PC-9 (cell line): ENCODE measurements around the gene GPSM1. TPM values are rescaled to one million over a fixed set of nuclear protein-coding genes. Genes with fewer than 3 reads are reported as not detected.

ENCODE experiments used
- BruUV-seq: library from RNA; stranded (reverse); fragments of 400-500 nt; replicated peaks from 2 replicates; lab custom pipeline; 2021; lab: Mats Ljungman, UMichigan
- CTCF ChIA-PET: fragments of 300-600 bp; sonication (Branson Sonifier 250); formaldehyde crosslinking; loops from one replicate; lab custom pipeline; 2022; ENCODE audit warnings: antibody characterized with exemption; lab: Charles Lee
- POLR2A ChIA-PET: fragments of 300-600 bp; sonication (Branson Sonifier 250); formaldehyde crosslinking; loops from one replicate; lab custom pipeline; 2022; ENCODE audit warnings: antibody characterized with exemption; ENCODE audit not compliant: unreplicated experiment; lab: Charles Lee
- DNase-seq, 2 experiments: peaks; one replicate each; pipeline versions ENCODE4 v3.0.0 to v3.0.0-alpha.2; 2015 to 2022; ENCODE audit warnings: mixed read lengths in 1 of 2
- H2AFZ ChIP-seq: fragments of 200-600 bp; sonication (generic); 2 replicates; pipeline ENCODE4 v1.8.1; 2017; ENCODE audit warnings: antibody characterized with exemption
- H3F3A ChIP-seq: fragments of 200-600 bp; sonication (generic); 2 replicates; pipeline ENCODE4 v1.8.1; 2017; ENCODE audit warnings: antibody characterized with exemption, mild to moderate bottlenecking, low read depth; ENCODE audit not compliant: insufficient read depth
- H3K27ac ChIP-seq: fragments of 200-600 bp; sonication (generic); 2 replicates; pipeline ENCODE4 v1.6.1; 2016; ENCODE audit warnings: mixed run types
- H3K27me3 ChIP-seq: fragments of 200-600 bp; sonication (generic); 2 replicates; pipeline ENCODE4 v1.6.1; 2016; ENCODE audit warnings: low read depth, mixed run types; ENCODE audit not compliant: insufficient read depth
- H3K36me3 ChIP-seq: fragments of 200-600 bp; sonication (generic); 2 replicates; pipeline ENCODE4 v1.6.1; 2016; ENCODE audit warnings: low read depth, mixed run types
- H3K4me1 ChIP-seq: fragments of 200-600 bp; sonication (generic); replicated peaks from 2 replicates; pipeline ENCODE4 v1.6.1; 2016; ENCODE audit warnings: mixed run types; ENCODE audit not compliant: insufficient read depth
- H3K4me2 ChIP-seq: fragments of 200-600 bp; sonication (generic); 2 replicates; pipeline ENCODE4 v1.6.1; 2017; ENCODE audit warnings: mixed run types
- H3K4me3 ChIP-seq: fragments of 200-600 bp; sonication (generic); 2 replicates; pipeline ENCODE4 v1.6.1; 2016; ENCODE audit warnings: mixed run types
- H3K79me2 ChIP-seq: fragments of 200-600 bp; sonication (generic); 2 replicates; pipeline ENCODE4 v1.6.1; 2017; ENCODE audit warnings: low read depth, mixed run types
- H3K9me2 ChIP-seq: fragments of 200-600 bp; sonication (generic); 2 replicates; pipeline ENCODE4 v1.8.1; 2017; ENCODE audit warnings: mild to moderate bottlenecking; ENCODE audit not compliant: insufficient read depth
- H3K9me3 ChIP-seq: fragments of 200-600 bp; sonication (generic); 2 replicates; pipeline ENCODE4 v1.8.1; 2016; ENCODE audit warnings: low read depth; ENCODE audit not compliant: insufficient read depth
- H4K20me1 ChIP-seq: fragments of 200-600 bp; sonication (generic); 2 replicates; pipeline ENCODE4 v1.8.1; 2017; ENCODE audit not compliant: insufficient read depth
- EZH2 ChIP-seq: fragments of 200-600 bp; sonication (generic); IDR thresholded peaks from 2 replicates; pipeline ENCODE4 v1.8.0; 2017; ENCODE audit warnings: antibody characterized with exemption, low read depth
- intact Hi-C: fragments of 100-400 bp; cut with micrococcal nuclease; formaldehyde crosslinking; loops from one replicate; pipeline ENCODE4 v1.10.0; 2022; ENCODE audit not compliant: unreplicated experiment
- total RNA-seq: library from RNA; stranded (reverse); gene quantifications from 2 replicates; pipeline ENCODE4 v1.2.3, GENCODE V29; 2021
- TF ChIP-seq, protein P1 (sequence below): fragments of 200-600 bp; sonication (generic); conservative IDR thresholded peaks from 2 replicates; pipeline ENCODE4 v1.6.1; 2017; ENCODE audit warnings: mixed run types, antibody characterized with exemption, mild to moderate bottlenecking, moderate library complexity

GPSM1 gene
- total RNA-seq, 1 experiment from 2014 or later = 5.5 TPM

DNA sequence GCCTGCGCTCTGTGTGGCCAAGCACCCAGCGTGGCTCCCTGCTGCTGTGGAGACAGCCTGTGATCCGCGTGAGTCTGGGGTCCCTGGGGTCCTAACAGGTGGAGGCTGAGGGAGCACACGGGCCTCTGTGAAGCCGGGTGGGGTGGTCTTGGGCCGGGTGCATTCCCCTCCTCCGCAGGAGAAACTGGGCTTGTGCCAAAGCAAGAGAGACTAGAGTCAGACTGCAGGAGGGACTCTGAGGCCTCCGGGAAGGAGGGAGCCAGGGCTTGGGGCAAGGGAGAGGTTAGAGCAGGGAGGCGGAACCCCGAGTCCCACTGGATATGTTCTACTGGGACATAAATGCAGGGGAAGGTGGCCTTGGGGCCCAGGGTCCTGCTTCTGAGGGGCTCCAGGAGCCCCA is 25.7 kb downstream of the GPSM1 start:
- no peaks in the 10 kb centered on the region for H4K20me1 ChIP-seq
- ChIA-PET CTCF (no interaction called here), POLR2A (no interaction called here)
- no TSS peak for BruUV-seq
- no peaks in the 10 kb centered on the region for H3K36me3 ChIP-seq
- no peak overlapping the region for H3K4me2 ChIP-seq
- H3K4me1 ChIP-seq = no peaks in the 10 kb centered on the region; the same call in 1 of the 2 replicates
- no peaks in the 10 kb centered on the region for H3K27me3 ChIP-seq
- H2AFZ ChIP-seq = no peak overlapping the region
- H3F3A ChIP-seq = peaks cover 12% of the 10 kb centered on the region; the same call in 1 of the 2 replicates
- H3K27ac ChIP-seq = no peak overlapping the region
- no peaks in the 10 kb centered on the region for H3K9me2 ChIP-seq
- DNase-seq = no peak
- H3K4me3 ChIP-seq = no peak overlapping the region
- H3K9me3 ChIP-seq = no peaks in the 10 kb centered on the region
- intact Hi-C loops = no loop called here
- TF ChIP-seq, protein P1, sequence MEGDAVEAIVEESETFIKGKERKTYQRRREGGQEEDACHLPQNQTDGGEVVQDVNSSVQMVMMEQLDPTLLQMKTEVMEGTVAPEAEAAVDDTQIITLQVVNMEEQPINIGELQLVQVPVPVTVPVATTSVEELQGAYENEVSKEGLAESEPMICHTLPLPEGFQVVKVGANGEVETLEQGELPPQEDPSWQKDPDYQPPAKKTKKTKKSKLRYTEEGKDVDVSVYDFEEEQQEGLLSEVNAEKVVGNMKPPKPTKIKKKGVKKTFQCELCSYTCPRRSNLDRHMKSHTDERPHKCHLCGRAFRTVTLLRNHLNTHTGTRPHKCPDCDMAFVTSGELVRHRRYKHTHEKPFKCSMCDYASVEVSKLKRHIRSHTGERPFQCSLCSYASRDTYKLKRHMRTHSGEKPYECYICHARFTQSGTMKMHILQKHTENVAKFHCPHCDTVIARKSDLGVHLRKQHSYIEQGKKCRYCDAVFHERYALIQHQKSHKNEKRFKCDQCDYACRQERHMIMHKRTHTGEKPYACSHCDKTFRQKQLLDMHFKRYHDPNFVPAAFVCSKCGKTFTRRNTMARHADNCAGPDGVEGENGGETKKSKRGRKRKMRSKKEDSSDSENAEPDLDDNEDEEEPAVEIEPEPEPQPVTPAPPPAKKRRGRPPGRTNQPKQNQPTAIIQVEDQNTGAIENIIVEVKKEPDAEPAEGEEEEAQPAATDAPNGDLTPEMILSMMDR = no peak
- TF ChIP-seq EZH2 = no peak
- no peaks in the 10 kb centered on the region for H3K79me2 ChIP-seq

- no peaks in the 10 kb centered on the region for H3K36me3 ChIP-seq
These were observed 26.6 kb downstream of the GPSM1 start for GRCh38 chr9:136353757-136354488.

DNA sequence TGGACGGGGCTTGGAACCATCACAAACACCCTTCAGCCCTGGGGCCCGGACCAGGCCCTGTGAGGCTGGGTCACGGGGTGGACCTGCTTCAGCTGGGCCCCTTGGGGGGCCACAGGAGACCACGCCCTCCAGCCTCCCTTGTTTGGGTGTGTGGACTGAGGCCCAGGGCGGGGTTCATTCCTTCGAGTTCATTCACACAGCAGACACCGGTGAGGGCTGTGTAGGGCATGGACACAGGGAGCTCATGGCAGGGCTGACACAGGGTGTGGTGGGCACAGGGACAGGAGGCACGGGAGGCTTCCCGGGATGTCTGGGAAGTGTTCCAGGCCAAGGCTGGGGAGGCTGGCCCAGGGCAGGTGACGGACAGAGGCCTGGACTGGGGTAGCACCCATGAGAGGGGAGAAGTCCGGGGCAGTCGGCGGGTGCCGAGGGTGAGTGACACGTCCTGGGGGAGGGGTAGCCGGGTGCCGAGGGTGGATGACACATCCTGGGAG is 27.3 kb downstream of the GPSM1 start:
- no peaks in the 10 kb centered on the region for H3K79me2 ChIP-seq
- H3K9me2 ChIP-seq = no peaks in the 10 kb centered on the region
- no peak overlapping the region for H3K27ac ChIP-seq
- no peaks in the 10 kb centered on the region for H3K9me3 ChIP-seq
- TF ChIP-seq, protein P1 = no peak
- TF ChIP-seq EZH2 = no peak
- no peak overlapping the region for H3K4me3 ChIP-seq
- no peak overlapping the region for H2AFZ ChIP-seq
- no peaks in the 10 kb centered on the region for H3K36me3 ChIP-seq
- H4K20me1 ChIP-seq = no peaks in the 10 kb centered on the region
- CTCF ChIA-PET = interaction anchor here (1.1 kb wide), 1 partner anchor 8 kb away, joined by 5 read pairs; no protein-coding TSS in a partner anchor
- no TSS peak for BruUV-seq
- peak overlapping the region; percentile 34; the same call in 1 of the 2 replicates for H3K4me2 ChIP-seq
- peaks cover 12% of the 10 kb centered on the region; the same call in 1 of the 2 replicates for H3F3A ChIP-seq
- H3K4me1 ChIP-seq = no peaks in the 10 kb centered on the region; the same call in 1 of the 2 replicates
- intact Hi-C loops = no loop called here
- peak; percentile 63 to 69 for DNase-seq
- POLR2A ChIA-PET = interaction anchor here (0.6 to 0.7 kb wide), 2 partner anchors 8 to 447 kb away, joined by 3 to 4 read pairs; partner anchors contain the start of genes CAMSAP1 and DNLZ
- H3K27me3 ChIP-seq = no peaks in the 10 kb centered on the region

More at GRCh38 chr9:136353757-136354488, 26.6 kb downstream of the GPSM1 start:
- Histone ChIP-seq H3K4me1 (no peaks in the 10 kb centered on the region; the same call in 1 of the 2 replicates), H3K27ac (no peak overlapping the region), H3K4me3 (no peak overlapping the region), H2AFZ (no peak overlapping the region), H3F3A (peaks cover 12% of the 10 kb centered on the region; the same call in 1 of the 2 replicates), H4K20me1 (no peaks in the 10 kb centered on the region), H3K9me3 (no peaks in the 10 kb centered on the region), H3K27me3 (no peaks in the 10 kb centered on the region), H3K79me2 (no peaks in the 10 kb centered on the region), H3K9me2 (no peaks in the 10 kb centered on the region), H3K4me2 (no peak overlapping the region)
- no peak for TF ChIP-seq EZH2
- TF ChIP-seq, protein P1 = no peak
- no peak for DNase-seq
- ChIA-PET POLR2A (interaction anchor here (0.7 kb wide), 1 partner anchor 447 kb away, joined by 4 read pairs; the partner anchor contains the start of gene CAMSAP1), CTCF (interaction anchor here (1.1 kb wide), 1 partner anchor 9 kb away, joined by 5 read pairs; no protein-coding TSS in a partner anchor)
- intact Hi-C loops = no loop called here
- BruUV-seq = no TSS peak
